ENCODE results near the gene ZSWIM3. TPM values are rescaled to one million over a fixed set of nuclear protein-coding genes. Genes with fewer than 3 reads are reported as not detected.

Gene ZSWIM3
- total and polyA plus RNA-seq, 2 of the 13 experiments (the other 11 are each of a cell fraction or from before 2014, with no cell fraction given): 5.2 to 5.8 TPM

GRCh38 chr20:45890077-45890984, 32.9 kb downstream of the ZSWIM3 start (continued):
- no peak for TF ChIP-seq CENPBD1 (CRISPR knock-in tag; IDR thresholded peaks at IDR 0.05; ENCODE audit: borderline replicate concordance, low read depth)
- no peak for TF ChIP-seq ZSCAN22 (CRISPR knock-in tag; IDR thresholded peaks at IDR 0.05)
- no peak for TF ChIP-seq REXO4 (CRISPR knock-in tag; IDR thresholded peaks at IDR 0.05; ENCODE audit: borderline replicate concordance)
- no peak for TF ChIP-seq ZFP36L2 (CRISPR knock-in tag; IDR thresholded peaks at IDR 0.05)
- peak; percentile 52; the same call in 1 of the 2 replicates for TF ChIP-seq KDM1A (CRISPR knock-in tag; IDR thresholded peaks at IDR 0.05)
- no peak for TF ChIP-seq ZBTB40 (IDR thresholded peaks at IDR 0.05)
- no peak; the same call in 1 of the 2 replicates for TF ChIP-seq ZBTB40 (CRISPR knock-in tag; IDR thresholded peaks at IDR 0.05)
- TF ChIP-seq, protein P1, sequence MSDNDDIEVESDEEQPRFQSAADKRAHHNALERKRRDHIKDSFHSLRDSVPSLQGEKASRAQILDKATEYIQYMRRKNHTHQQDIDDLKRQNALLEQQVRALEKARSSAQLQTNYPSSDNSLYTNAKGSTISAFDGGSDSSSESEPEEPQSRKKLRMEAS (IDR thresholded peaks at IDR 0.05): peak; percentile 97
- no peak for TF ChIP-seq ZNF382 (CRISPR knock-in tag; IDR thresholded peaks at IDR 0.05; ENCODE audit: borderline replicate concordance)
- no peak for TF ChIP-seq ZNF512B (CRISPR knock-in tag; IDR thresholded peaks at IDR 0.05; ENCODE audit: borderline replicate concordance)
- peak; percentile 7; the same call in 1 of the 2 replicates for TF ChIP-seq ZNF224 (CRISPR knock-in tag; IDR thresholded peaks at IDR 0.05)
- TF ChIP-seq ZNF768 (CRISPR knock-in tag; IDR thresholded peaks at IDR 0.05): peak; percentile 77; the same call in 1 of the 2 replicates
- TF ChIP-seq CBX5 (CRISPR knock-in tag; IDR thresholded peaks at IDR 0.05; ENCODE audit: borderline replicate concordance): peak; percentile 96
- peak; percentile 82 for TF ChIP-seq ZBTB7B (CRISPR knock-in tag; IDR thresholded peaks at IDR 0.05)
- peak; percentile 3; the same call in 1 of the 2 replicates for TF ChIP-seq SIN3B (IDR thresholded peaks at IDR 0.05; ENCODE audit: low read length)
- TF ChIP-seq ZNF672 (CRISPR knock-in tag; IDR thresholded peaks at IDR 0.05): no peak
- peak; percentile 30; the same call in 1 of the 2 replicates for TF ChIP-seq SP5 (CRISPR knock-in tag; IDR thresholded peaks at IDR 0.05; ENCODE audit: borderline replicate concordance, low read depth)

All from HepG2 (cell line).